GDM1 (cell line): Measurements from ENCODE around the gene CRIM1.
"Not testable (repeated sequence)": the region's sequence is repeated elsewhere in the genome, so short reads cannot be mapped to it uniquely, and the experiment has no call there.

Experiments
- DNase-seq: peaks from one replicate; lab custom pipeline; 2025; lab: John Stamatoyannopoulos, UW

The CRIM1 gene

GRCh38 chr2:36355151-36355889 is at the start of gene CRIM1:
TSS of gene CRIM1 (plus strand) at chr2:36355778. CDS start at chr2:36356293, 515 bp downstream.
- no peak for DNase-seq

DNA sequence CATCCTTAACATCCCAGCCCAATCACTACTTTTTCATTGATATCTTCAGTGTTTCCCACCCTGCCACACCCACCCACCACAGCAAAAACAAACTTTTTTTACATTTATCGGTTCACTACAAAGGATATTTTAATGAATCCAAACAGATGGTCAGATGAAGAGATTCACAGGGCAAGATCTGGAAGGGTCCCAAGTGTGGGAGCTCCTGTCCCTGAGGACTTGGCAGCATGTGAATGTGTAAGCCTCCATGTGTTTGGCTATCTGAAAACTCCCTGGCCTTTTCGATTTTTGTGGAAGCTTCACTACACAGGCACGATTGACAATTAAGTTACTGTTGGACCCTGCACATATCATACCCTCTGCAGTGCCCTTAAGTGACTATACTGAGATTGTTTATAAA is 48.1 kb upstream of the CRIM1 start:
- DNase-seq: no peak

GRCh38 chr2:36310444-36310843 is 45.1 kb upstream of the CRIM1 start:
- not testable (repeated sequence) for DNase-seq

- DNase-seq: no peak
These were observed 37.0 kb upstream of the CRIM1 start for GRCh38 chr2:36318547-36318946.

DNA sequence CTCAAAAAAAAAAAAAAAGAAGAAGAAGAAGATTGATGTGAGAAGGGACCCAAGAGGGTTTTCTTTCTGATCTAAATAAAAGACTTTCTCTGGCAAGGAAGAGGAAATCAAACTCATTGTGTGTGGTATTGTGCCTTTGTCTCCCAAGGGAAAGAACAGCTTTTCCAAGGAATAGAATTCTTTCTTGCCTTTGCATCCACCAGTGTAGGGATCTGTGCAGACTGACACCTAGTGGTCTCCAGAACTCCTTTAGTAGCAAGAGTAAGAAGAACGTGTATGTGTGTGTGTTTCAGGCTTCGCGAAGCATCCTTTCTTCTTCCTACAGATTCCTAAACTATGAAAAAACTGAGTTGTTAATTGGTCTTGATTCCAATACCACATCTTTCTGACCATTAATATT is 33.5 kb upstream of the CRIM1 start:
- no peak for DNase-seq

- no peak for DNase-seq
These were observed 29.3 kb upstream of the CRIM1 start for GRCh38 chr2:36326286-36326685.

DNA sequence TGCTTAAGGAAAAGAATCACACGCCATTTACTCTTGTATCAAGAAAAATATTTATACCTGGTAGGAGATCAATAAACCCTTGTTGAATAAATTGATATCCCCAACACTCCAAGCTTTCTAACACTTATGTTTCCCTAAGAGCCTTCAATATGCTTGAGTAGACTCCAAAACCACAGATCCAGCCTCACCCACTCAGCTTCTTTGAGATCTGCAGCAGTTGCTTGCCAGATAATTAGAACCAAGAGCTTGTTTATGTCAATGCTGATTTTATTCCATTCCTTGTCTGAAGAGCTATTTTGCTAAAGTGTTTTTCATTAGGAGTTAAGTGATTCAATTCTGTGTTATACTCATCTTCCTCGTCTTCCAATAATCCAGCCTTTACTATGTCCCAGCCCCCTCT is 26.3 kb upstream of the CRIM1 start:
- no peak for DNase-seq

DNA sequence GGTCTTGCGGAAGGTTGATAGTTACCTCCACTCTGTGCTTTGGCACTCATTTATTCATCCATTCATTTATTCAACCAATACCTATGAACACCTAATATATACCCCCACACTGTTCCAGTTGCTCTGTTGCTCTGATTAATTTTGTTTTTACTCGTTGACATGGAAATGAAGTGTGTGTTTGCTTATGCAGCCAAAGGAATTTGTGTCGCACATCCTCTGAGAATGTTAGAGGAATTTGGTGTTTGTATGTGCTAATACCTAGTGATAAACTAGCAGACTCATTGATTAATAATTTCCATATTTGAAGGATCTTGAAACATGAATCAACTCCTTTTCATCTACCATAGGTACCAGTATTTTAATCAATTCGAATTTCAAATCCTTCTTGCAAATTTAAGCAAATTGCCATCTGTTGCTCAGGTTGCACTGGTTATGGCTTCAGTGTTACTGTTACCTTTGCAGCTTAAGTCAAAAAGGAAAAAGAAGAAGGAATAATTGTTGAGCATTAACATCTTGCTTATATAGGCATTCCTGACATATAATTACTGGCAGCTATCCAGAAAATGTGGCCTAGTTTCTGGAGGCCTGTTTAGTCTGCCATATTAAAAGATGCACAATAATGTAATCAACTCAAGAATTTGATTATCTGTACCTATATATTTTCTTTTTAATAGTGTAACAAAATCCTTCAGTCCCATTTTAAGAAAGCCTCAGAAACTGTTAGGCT is 25.7 kb upstream of the CRIM1 start:
- no peak for DNase-seq

DNA sequence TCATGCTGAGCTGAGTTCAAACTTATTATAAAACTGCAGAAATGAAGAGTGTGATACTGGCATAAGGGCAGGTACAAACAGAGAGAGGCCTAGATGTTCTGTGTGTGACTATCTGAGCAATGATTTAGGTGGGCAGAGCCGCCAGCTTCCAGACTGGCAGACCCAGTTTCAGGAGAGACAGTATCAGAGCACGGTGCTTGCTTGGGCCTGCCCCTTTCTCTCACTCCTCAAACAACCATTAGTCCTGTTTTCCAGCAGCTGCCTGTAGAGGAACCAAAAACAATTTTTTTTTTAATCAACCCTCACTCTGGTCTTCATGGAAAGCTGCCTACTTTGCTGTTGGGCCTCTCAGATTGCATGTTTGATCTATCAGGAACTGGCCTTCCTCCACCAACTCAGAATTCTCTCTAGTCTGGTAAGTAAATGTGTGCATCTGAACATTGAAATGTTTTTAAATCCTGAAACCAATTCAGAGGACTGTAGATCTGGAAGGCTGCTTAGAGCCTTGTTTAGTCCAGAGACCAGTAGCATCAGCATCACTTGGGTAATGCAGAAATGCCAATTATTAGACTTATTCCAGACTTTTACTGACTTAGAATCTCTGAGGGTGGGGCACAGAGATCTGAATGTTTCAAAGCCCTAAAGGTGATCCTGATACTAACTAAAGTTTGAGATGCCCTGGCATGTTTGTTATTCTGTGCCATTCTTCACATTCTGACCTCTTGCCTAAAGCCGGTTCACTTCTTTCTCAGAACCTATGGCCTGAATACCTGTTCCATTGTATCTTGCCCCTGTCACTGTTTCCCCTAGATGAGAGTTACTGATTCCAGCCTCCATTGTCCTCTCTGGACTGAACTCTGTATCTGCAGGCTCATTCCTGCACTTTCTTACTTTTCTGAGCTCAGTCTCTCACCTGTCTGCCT is 24.8 kb upstream of the CRIM1 start:
- DNase-seq: no peak

- DNase-seq: no peak
These were observed 22.1 kb upstream of the CRIM1 start for GRCh38 chr2:36333350-36334012.

DNA sequence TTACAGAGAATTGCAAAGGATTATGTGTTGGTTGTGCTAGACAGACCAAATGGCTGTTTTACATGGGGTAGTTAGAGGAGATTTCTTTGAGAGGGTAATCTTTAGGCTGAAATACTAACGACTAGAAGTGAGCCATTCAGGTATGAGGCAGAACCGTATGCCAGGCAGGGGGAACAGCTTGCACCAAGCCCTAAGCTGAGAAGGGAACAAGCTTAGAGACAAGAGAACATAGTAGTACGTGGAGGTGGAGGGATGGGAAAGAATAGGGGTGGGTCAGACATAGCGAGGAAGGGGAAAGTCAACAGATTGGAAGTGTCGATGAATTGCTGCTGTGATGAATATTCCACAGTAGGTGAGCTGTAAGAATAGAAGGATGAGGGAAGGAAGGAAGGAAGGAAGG is 20.0 kb upstream of the CRIM1 start:
- no peak for DNase-seq

- no peak for DNase-seq
These were observed 19.3 kb upstream of the CRIM1 start for GRCh38 chr2:36336321-36336720.

DNA sequence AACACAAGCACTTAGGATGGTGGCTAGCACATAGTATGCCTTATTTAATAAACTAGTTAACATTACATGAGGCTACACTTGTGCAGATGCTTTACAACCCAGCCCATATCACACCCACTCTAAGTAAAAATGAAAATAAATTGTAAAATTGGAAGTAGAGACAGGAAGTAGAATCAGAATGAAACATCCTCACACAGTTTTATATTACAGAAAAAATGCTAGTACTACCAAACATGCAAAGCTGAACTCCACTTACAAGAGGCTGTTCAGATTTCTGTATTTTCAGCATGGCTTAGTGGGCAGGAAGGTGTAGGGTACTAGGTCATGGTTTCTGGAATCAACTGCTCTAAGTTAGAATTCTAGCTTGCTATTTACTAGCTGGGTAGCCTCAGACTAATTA is 18.2 kb upstream of the CRIM1 start:
- no peak for DNase-seq

DNA sequence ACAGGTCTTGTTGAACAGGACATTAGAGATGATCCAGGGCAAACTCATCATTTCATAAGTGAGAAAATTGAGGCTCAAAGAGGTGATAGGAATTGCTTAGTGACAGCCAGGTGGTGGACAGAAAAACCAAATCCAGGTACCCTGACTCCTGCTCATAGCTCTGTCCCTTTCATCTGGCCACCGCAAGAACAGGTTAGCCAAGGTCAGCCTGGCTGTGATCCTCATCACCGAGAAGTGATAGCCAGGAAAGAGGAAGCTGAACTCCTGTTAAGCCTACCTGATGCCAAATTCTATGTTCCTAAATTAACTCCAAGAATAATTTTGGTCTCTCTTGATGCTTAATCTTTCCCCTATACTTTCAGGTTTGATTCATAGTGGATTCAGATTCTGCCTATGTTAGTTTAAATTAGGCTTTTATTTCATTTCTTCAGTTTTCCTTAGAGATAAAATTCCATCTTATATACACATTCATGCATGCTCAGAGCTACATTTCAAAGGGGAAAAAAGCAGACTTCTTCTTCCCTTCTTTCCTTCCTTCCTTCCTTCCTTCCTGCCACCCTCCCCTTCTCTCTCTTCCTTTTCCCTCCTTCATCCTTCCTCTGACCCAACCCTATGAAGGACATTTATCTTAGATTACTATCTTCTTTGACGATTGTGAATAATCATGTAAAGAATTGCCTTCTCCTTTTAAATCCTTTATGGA is 17.3 kb upstream of the CRIM1 start:
- DNase-seq: no peak

DNA sequence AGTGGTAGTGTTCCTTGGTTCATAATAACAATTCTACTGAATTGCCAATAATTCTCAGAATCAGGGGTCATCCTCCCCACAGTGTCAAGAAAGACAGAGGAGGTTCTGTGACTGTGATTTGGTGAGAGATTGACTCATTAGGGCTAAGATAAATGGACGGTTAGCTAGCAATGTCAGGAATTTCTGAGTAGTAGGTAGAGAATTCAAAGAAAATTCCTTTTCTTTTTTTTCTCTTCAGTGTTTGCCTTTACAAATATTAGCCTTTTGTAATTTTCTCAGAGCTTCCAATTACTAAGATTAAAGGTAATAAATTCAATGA is 16.8 kb upstream of the CRIM1 start:
- DNase-seq: no peak

DNA sequence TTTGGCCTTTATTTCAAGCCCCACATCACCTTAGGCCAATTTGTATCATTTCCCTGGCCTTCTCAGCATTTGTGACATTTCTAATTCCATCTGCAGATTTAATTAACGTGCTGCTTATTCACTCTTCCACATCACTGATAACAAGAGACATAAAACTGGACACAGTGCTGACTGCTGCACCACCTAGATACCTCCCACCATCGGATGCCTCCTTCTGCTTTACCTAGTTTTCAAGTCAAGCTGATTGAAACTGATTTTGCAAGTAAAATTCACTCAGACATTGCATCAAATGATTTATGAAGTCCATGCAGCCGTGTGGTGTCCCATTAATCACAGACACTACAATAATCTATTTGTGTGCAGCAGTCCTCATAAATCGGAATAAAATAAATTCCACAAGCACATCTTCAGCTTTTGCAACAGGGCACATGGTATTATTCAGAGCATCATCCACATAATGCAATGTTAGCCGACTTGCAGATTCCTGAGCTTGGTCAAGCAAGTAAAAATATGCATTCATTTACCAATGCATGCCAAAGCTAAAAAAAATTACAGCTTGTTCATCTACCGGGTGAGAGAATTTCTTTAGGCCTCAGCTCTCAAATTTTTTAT is 15.9 kb upstream of the CRIM1 start:
- no peak for DNase-seq

- no peak for DNase-seq
These were observed 12.0 kb upstream of the CRIM1 start for GRCh38 chr2:36343606-36344005.

DNA sequence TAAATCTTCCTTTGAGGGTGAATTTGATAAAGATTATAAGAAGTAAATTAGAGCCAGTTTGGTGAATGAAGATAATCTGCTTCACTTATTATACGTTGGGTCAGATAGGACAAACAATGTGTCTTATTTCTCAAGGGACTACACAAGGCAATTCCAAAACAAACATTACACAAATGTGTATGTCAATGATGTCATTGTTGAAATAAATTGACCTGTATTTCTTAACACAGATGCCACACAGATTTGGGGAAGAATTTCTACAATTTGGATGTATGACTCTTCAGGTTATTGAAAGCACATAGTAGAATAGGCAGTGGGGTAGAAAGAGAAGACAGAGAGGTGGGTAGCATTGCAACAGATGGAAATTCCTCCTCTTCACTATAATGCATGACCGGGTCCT is 6.9 kb upstream of the CRIM1 start:
- DNase-seq: no peak

GRCh38 chr2:36351291-36351690 is 4.3 kb upstream of the CRIM1 start:
- no peak for DNase-seq

GRCh38 chr2:36351736-36352349 is 3.7 kb upstream of the CRIM1 start:
- no peak for DNase-seq

DNA sequence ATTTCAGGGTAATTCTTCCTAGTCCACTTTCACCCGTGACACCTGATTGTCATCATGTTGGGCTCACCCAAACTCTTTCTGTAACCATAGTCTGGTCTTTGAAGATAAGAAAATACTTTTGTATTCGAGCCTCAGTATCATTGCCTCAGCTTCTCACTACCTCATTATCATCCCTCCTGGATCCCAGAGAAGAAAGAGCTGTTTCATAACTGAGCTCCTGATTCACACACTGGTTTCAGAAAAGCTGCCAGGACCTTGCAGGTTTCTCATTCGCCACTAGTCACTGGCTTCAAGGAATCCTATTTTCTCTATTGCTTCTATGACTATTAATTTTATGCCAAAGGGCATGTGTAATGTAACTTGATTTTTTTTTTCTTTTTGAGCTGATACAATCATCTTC is 2.9 kb upstream of the CRIM1 start:
- DNase-seq: no peak
